K562 (cell line): ENCODE data around the gene YES1. TPM values are rescaled to one million over a fixed set of nuclear protein-coding genes. Genes with fewer than 3 reads are reported as not detected.
A peak's percentile ranks its signal among the peaks of the same experiment; 100 is the strongest.

ENCODE experiments used
- KAT2B ChIP-seq: IDR thresholded peaks from one replicate; pipeline ENCODE4 v1.6.1; 2012; ENCODE audit warnings: low read depth, mild to moderate bottlenecking, control low read depth, inconsistent platforms, low read length, moderate library complexity
- MAFF ChIP-seq: IDR thresholded peaks from 2 replicates; pipeline ENCODE4 v1.6.1; 2012; ENCODE audit warnings: low read length, improper control_type of control experiment
- MTA3 ChIP-seq: fragments of 450-650 bp; formaldehyde crosslinking; IDR thresholded peaks from 2 replicates; pipeline ENCODE4 v1.6.1; 2017; ENCODE audit warnings: mild to moderate bottlenecking, borderline replicate concordance
- NCOA1 ChIP-seq: fragments of 450-650 bp; IDR thresholded peaks from 2 replicates; pipeline ENCODE4 v1.6.1; 2016; ENCODE audit warnings: low read depth
- NR2C1 ChIP-seq, 2 experiments: fragments of 450-650 bp; IDR thresholded peaks; 2 replicates each; pipeline ENCODE4 v1.6.1; 2017; ENCODE audit warnings: mild to moderate bottlenecking in 2 of 2, antibody characterized with exemption in 1 of 2, inconsistent platforms in 1 of 2, missing compliant biosample characterization in 1 of 2, missing genetic modification characterization in 1 of 2
- NR2F6 ChIP-seq: fragments of 450-650 bp; formaldehyde crosslinking; IDR thresholded peaks from 2 replicates; pipeline ENCODE4 v1.4.0; 2020; ENCODE audit warnings: mild to moderate bottlenecking
- SMAD2 ChIP-seq: fragments of 150-350 bp; IDR thresholded peaks from 2 replicates; pipeline ENCODE4 v1.6.1; 2014; ENCODE audit warnings: low read depth, mild to moderate bottlenecking, low read length
- ZNF184 ChIP-seq: sonication (generic); formaldehyde crosslinking; IDR thresholded peaks from 2 replicates; pipeline ENCODE4 v1.5.0; 2020; ENCODE audit warnings: missing genetic modification reagents
- ZNF197 ChIP-seq: fragments of 200-800 bp; sonication (Bioruptor generic); IDR thresholded peaks from 2 replicates; pipeline ENCODE4 v1.6.1; 2016; ENCODE audit warnings: low read depth, missing genetic modification characterization, missing compliant biosample characterization
- polyA plus RNA-seq, 8 experiments: library from polyadenylated mRNA; depleted of rRNA in 4 of 8; stranded (reverse) in 5 of 8; unstranded in 3 of 8; fragments of >200 nt; fragmentation: Nextera tagmentation in 2 of 8; fragmentation: Illumina TruSeq in 1 of 8; extraction: Ambion mirVana in 2 of 8; extraction: Trizol in 1 of 8; gene quantifications; 2 replicates each; pipeline versions ENCODE4 v1.2.1 to v1.2.3, GENCODE V29; 2011 to 2014; ENCODE audit warnings: inconsistent platforms in 1 of 8, missing spikeins in 1 of 8
- total RNA-seq, 7 experiments: library from RNA; depleted of rRNA in 6 of 7; stranded (reverse); fragments of >200 nt in 6 of 7; fragmentation: Illumina TruSeq in 2 of 7; extraction: Trizol in 2 of 7; gene quantifications; 2 replicates each; pipeline versions ENCODE4 v1.2.1 to v1.2.3, GENCODE V29; 2011 to 2021; ENCODE audit warnings: low replicate concordance in 1 of 7
- TF ChIP-seq, protein P1 (sequence below): sonication (generic); formaldehyde crosslinking; IDR thresholded peaks from 2 replicates; pipeline ENCODE4 v1.8.1; 2023; ENCODE audit warnings: missing genetic modification reagents, mild to moderate bottlenecking, borderline replicate concordance
- TF ChIP-seq, protein P2 (sequence below): sonication (generic); formaldehyde crosslinking; IDR thresholded peaks from 2 replicates; pipeline ENCODE4 v1.8.0; 2022; ENCODE audit warnings: mild to moderate bottlenecking, missing genetic modification reagents
- TF ChIP-seq, protein P3 (sequence below): fragments of 450-650 bp; formaldehyde crosslinking; IDR thresholded peaks from 2 replicates; pipeline ENCODE4 v1.4.0; 2020; ENCODE audit warnings: mild to moderate bottlenecking, mixed read lengths
- TF ChIP-seq, protein P4 (sequence below): fragments of 250-450 bp; sonication (Bioruptor Pico); IDR thresholded peaks from 2 replicates; pipeline ENCODE4 v1.8.0; 2021; ENCODE audit warnings: moderate library complexity, mild to moderate bottlenecking, inconsistent platforms
- TF ChIP-seq, protein P5 (sequence below): conservative IDR thresholded peaks from 2 replicates; pipeline ENCODE4 v1.6.1; 2011; ENCODE audit warnings: low read depth, mild to moderate bottlenecking, low read length; ENCODE audit not compliant: control insufficient read depth
- TF ChIP-seq, protein P6 (sequence below): fragments of 450-650 bp; IDR thresholded peaks from 2 replicates; pipeline ENCODE4 v1.6.1; 2016

The YES1 gene
- total and polyA plus RNA-seq, 9 of the 15 experiments (the other 6 are each of a cell fraction or from before 2014, with no cell fraction given), result 37.2 to 115 (median 77.7) TPM

DNA sequence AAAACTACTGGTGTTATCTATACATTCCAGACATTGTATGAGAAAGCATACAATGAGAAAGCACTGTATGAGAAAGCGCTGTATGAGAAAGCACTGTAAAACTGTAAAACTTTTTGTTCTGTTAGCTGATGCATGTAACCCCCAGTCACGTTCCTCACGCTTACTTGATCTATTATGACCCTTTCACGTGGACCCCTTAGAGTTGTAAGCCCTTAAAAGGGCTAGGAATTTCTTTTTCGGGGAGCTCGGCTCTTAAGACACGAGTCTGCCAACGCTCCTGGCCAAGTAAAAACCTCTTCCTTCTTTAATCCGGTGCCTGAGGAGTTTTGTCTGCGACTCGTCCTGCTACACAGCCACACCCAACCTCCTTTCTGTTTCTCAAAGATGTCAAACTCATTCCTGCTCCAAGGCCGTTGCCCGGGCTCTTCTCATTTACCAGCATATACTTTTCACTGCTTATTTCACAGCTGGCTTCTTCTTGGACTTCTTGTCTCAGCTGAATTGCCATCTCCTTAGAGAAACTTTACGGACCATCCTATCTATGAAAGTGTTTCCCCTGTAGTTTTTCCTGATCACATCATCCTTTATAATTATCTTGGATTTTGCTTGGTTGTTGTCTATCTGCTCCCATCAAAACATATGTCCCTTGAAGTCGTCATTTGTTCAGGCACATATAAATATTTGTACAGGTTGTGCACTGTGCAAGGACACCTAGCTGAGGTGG lies 29.8 kb upstream of the YES1 start (continued):
- TF ChIP-seq, protein P1, sequence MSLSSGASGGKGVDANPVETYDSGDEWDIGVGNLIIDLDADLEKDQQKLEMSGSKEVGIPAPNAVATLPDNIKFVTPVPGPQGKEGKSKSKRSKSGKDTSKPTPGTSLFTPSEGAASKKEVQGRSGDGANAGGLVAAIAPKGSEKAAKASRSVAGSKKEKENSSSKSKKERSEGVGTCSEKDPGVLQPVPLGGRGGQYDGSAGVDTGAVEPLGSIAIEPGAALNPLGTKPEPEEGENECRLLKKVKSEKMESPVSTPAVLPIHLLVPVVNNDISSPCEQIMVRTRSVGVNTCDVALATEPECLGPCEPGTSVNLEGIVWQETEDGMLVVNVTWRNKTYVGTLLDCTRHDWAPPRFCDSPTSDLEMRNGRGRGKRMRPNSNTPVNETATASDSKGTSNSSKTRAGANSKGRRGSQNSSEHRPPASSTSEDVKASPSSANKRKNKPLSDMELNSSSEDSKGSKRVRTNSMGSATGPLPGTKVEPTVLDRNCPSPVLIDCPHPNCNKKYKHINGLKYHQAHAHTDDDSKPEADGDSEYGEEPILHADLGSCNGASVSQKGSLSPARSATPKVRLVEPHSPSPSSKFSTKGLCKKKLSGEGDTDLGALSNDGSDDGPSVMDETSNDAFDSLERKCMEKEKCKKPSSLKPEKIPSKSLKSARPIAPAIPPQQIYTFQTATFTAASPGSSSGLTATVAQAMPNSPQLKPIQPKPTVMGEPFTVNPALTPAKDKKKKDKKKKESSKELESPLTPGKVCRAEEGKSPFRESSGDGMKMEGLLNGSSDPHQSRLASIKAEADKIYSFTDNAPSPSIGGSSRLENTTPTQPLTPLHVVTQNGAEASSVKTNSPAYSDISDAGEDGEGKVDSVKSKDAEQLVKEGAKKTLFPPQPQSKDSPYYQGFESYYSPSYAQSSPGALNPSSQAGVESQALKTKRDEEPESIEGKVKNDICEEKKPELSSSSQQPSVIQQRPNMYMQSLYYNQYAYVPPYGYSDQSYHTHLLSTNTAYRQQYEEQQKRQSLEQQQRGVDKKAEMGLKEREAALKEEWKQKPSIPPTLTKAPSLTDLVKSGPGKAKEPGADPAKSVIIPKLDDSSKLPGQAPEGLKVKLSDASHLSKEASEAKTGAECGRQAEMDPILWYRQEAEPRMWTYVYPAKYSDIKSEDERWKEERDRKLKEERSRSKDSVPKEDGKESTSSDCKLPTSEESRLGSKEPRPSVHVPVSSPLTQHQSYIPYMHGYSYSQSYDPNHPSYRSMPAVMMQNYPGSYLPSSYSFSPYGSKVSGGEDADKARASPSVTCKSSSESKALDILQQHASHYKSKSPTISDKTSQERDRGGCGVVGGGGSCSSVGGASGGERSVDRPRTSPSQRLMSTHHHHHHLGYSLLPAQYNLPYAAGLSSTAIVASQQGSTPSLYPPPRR (CRISPR knock-in tag), result no peak
- TF ChIP-seq, protein P2, sequence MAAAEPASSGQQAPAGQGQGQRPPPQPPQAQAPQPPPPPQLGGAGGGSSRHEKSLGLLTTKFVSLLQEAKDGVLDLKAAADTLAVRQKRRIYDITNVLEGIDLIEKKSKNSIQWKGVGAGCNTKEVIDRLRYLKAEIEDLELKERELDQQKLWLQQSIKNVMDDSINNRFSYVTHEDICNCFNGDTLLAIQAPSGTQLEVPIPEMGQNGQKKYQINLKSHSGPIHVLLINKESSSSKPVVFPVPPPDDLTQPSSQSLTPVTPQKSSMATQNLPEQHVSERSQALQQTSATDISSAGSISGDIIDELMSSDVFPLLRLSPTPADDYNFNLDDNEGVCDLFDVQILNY (CRISPR knock-in tag), result no peak
- TF ChIP-seq ZNF184 (CRISPR knock-in tag) (no peak), NR2F6 (CRISPR knock-in tag) (no peak), NCOA1 (no peak), ZNF197 (CRISPR knock-in tag) (0 out of 2 replicates have a peak, but pooled peaks have one; percentile 57), MTA3 (no peak; the same call in 1 of the 2 replicates), SMAD2 (no peak), KAT2B (no peak), MAFF (no peak), NR2C1 (IDR thresholded peaks at IDR 0.05) (no peak; the same call in 1 of the 2 replicates), NR2C1 (tag; IDR thresholded peaks at IDR 0.05) (no peak)
- TF ChIP-seq, protein P3, sequence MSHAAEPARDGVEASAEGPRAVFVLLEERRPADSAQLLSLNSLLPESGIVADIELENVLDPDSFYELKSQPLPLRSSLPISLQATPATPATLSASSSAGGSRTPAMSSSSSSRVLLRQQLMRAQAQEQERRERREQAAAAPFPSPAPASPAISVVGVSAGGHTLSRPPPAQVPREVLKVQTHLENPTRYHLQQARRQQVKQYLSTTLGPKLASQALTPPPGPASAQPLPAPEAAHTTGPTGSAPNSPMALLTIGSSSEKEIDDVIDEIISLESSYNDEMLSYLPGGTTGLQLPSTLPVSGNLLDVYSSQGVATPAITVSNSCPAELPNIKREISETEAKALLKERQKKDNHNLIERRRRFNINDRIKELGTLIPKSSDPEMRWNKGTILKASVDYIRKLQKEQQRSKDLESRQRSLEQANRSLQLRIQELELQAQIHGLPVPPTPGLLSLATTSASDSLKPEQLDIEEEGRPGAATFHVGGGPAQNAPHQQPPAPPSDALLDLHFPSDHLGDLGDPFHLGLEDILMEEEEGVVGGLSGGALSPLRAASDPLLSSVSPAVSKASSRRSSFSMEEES (CRISPR knock-in tag), result no peak
- TF ChIP-seq, protein P4, sequence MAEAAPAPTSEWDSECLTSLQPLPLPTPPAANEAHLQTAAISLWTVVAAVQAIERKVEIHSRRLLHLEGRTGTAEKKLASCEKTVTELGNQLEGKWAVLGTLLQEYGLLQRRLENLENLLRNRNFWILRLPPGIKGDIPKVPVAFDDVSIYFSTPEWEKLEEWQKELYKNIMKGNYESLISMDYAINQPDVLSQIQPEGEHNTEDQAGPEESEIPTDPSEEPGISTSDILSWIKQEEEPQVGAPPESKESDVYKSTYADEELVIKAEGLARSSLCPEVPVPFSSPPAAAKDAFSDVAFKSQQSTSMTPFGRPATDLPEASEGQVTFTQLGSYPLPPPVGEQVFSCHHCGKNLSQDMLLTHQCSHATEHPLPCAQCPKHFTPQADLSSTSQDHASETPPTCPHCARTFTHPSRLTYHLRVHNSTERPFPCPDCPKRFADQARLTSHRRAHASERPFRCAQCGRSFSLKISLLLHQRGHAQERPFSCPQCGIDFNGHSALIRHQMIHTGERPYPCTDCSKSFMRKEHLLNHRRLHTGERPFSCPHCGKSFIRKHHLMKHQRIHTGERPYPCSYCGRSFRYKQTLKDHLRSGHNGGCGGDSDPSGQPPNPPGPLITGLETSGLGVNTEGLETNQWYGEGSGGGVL (CRISPR knock-in tag), result no peak
- TF ChIP-seq, protein P5, sequence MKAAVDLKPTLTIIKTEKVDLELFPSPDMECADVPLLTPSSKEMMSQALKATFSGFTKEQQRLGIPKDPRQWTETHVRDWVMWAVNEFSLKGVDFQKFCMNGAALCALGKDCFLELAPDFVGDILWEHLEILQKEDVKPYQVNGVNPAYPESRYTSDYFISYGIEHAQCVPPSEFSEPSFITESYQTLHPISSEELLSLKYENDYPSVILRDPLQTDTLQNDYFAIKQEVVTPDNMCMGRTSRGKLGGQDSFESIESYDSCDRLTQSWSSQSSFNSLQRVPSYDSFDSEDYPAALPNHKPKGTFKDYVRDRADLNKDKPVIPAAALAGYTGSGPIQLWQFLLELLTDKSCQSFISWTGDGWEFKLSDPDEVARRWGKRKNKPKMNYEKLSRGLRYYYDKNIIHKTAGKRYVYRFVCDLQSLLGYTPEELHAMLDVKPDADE, result no peak
- TF ChIP-seq, protein P6, sequence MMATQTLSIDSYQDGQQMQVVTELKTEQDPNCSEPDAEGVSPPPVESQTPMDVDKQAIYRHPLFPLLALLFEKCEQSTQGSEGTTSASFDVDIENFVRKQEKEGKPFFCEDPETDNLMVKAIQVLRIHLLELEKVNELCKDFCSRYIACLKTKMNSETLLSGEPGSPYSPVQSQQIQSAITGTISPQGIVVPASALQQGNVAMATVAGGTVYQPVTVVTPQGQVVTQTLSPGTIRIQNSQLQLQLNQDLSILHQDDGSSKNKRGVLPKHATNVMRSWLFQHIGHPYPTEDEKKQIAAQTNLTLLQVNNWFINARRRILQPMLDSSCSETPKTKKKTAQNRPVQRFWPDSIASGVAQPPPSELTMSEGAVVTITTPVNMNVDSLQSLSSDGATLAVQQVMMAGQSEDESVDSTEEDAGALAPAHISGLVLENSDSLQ, result no peak
